ENCODE results near the gene SLC6A19.

Gene SLC6A19

GRCh38 chr5:1169211-1170115, 31.9 kb upstream of the SLC6A19 start:
- Histone ChIP-seq H3K4me1 (ENCODE audit: control insufficient read depth, insufficient read depth, low read length) (no peaks in the 10 kb centered on the region; the same call in 1 of the 2 replicates), H3K27ac (ENCODE audit: extremely low read depth, low read depth, low read length) (no peak overlapping the region), H3K4me3 (ENCODE audit: low read depth, low read length) (no peak overlapping the region), H3K9me3 (ENCODE audit: control insufficient read depth, insufficient read depth, low read depth, low read length) (no peaks in the 10 kb centered on the region), H3K36me3 (ENCODE audit: control insufficient read depth in 2 of 2, insufficient read depth in 1 of 2, low read length in 2 of 2) (no peaks in the 10 kb centered on the region)
- POLR2A ChIA-PET, result no interaction called here
- CTCF ChIA-PET, result interaction anchor here (0.5 to 4.0 kb wide), 21 partner anchors 15 to 703 kb away, joined by 3 to 62 read pairs (median 5); no protein-coding TSS in a partner anchor
- TF ChIP-seq ZNF169 (tag by site-specific recombination; IDR thresholded peaks at IDR 0.05) (no peak), ZNF658 (tag by site-specific recombination; IDR thresholded peaks at IDR 0.05) (no peak), BCL11A (tag by site-specific recombination; IDR thresholded peaks at IDR 0.05; ENCODE audit: low read depth) (no peak), ZNF704 (tag by site-specific recombination; IDR thresholded peaks at IDR 0.05) (no peak), ZNF10 (tag by site-specific recombination; IDR thresholded peaks at IDR 0.05) (no peak), ZBTB20 (tag by site-specific recombination; IDR thresholded peaks at IDR 0.05) (no peak)
- TF ChIP-seq, protein P1, sequence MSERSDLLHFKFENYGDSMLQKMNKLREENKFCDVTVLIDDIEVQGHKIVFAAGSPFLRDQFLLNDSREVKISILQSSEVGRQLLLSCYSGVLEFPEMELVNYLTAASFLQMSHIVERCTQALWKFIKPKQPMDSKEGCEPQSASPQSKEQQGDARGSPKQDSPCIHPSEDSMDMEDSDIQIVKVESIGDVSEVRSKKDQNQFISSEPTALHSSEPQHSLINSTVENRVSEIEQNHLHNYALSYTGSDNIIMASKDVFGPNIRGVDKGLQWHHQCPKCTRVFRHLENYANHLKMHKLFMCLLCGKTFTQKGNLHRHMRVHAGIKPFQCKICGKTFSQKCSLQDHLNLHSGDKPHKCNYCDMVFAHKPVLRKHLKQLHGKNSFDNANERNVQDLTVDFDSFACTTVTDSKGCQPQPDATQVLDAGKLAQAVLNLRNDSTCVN (tag by site-specific recombination; optimal IDR thresholded peaks at IDR 0.05), result no peak

DNA sequence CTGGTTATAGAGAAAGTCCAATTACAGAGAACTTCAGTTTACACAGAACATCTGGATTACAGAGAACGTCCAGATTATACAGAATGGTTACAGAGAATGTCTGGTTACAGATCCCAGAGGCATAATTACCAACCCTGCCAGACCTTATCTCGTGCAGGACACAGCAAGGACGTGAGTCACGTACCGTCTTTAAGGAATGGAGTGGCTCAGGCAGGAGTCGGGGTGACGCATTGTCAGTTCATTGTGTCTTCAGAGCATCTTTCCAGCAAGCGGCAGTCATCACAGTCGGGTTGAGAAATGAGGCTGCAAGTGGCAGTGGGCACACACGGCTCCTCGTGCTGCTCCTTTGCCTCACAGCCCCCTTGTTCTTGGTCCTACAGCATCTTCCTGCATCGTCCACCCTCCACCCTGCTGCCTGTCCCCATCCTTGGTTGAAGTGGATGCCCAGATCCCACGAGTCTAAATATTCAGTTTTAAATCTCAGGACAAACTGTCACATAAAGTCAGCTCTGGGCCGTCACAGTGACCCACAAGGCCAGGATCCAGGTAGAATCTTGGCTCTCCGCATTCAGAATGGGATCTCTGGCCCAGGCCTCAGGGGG, 30.0 kb upstream of the SLC6A19 start:
- ChIA-PET CTCF (no interaction called here), POLR2A (no interaction called here)
- H3K9me3 ChIP-seq (ENCODE audit: control insufficient read depth, insufficient read depth, low read depth, low read length), result no peaks in the 10 kb centered on the region
- no peaks in the 10 kb centered on the region; the same call in 1 of the 2 replicates for H3K4me1 ChIP-seq (ENCODE audit: control insufficient read depth, insufficient read depth, low read length)
- no peak overlapping the region for H3K4me3 ChIP-seq (ENCODE audit: low read depth, low read length)
- TF ChIP-seq ZNF132 (tag by site-specific recombination; IDR thresholded peaks at IDR 0.05; ENCODE audit: borderline replicate concordance) (no peak), ZNF366 (tag by site-specific recombination; conservative IDR thresholded peaks at IDR 0.05) (peak; percentile 21; the same call in 1 of the 2 replicates)
- H3K36me3 ChIP-seq (ENCODE audit: control insufficient read depth in 2 of 2, insufficient read depth in 1 of 2, low read length in 2 of 2), result no peaks in the 10 kb centered on the region
- H3K27ac ChIP-seq (ENCODE audit: extremely low read depth, low read depth, low read length), result no peak overlapping the region

GRCh38 chr5:1172007-1172581, 29.3 kb upstream of the SLC6A19 start:
- POLR2A ChIA-PET, result no interaction called here
- TF ChIP-seq ZNF621 (tag by site-specific recombination; IDR thresholded peaks at IDR 0.05) (no peak), ZNF341 (tag by site-specific recombination; IDR thresholded peaks at IDR 0.05; ENCODE audit: low read depth) (no peak), ZNF560 (tag by site-specific recombination; IDR thresholded peaks at IDR 0.05; ENCODE audit: borderline replicate concordance) (no peak), ZNF140 (tag by site-specific recombination; IDR thresholded peaks at IDR 0.05) (no peak)
- TF ChIP-seq, protein P2, sequence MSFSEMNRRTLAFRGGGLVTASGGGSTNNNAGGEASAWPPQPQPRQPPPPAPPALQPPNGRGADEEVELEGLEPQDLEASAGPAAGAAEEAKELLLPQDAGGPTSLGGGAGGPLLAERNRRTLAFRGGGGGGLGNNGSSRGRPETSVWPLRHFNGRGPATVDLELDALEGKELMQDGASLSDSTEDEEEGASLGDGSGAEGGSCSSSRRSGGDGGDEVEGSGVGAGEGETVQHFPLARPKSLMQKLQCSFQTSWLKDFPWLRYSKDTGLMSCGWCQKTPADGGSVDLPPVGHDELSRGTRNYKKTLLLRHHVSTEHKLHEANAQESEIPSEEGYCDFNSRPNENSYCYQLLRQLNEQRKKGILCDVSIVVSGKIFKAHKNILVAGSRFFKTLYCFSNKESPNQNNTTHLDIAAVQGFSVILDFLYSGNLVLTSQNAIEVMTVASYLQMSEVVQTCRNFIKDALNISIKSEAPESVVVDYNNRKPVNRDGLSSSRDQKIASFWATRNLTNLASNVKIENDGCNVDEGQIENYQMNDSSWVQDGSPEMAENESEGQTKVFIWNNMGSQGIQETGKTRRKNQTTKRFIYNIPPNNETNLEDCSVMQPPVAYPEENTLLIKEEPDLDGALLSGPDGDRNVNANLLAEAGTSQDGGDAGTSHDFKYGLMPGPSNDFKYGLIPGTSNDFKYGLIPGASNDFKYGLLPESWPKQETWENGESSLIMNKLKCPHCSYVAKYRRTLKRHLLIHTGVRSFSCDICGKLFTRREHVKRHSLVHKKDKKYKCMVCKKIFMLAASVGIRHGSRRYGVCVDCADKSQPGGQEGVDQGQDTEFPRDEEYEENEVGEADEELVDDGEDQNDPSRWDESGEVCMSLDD (tag by site-specific recombination; IDR thresholded peaks at IDR 0.05), result no peak
- CTCF ChIA-PET, result interaction anchor here (3.7 kb wide), 1 partner anchor 473 kb away, joined by 33 read pairs; no protein-coding TSS in a partner anchor
- Histone ChIP-seq H3K4me3 (ENCODE audit: low read depth, low read length) (no peak overlapping the region), H3K27ac (ENCODE audit: extremely low read depth, low read depth, low read length) (no peak overlapping the region), H3K9me3 (ENCODE audit: control insufficient read depth, insufficient read depth, low read depth, low read length) (no peaks in the 10 kb centered on the region), H3K36me3 (ENCODE audit: control insufficient read depth in 2 of 2, insufficient read depth in 1 of 2, low read length in 2 of 2) (no peaks in the 10 kb centered on the region), H3K4me1 (ENCODE audit: control insufficient read depth, insufficient read depth, low read length) (no peaks in the 10 kb centered on the region; the same call in 1 of the 2 replicates)
